Gastrocnemius medialis (tissue), 4 donors: ENCODE measurements around the gene SURF4.

Source experiments
- POLR2A ChIP-seq, 2 donors: fragments of 450-650 bp; IDR thresholded peaks; one replicate each; pipeline ENCODE4 v1.6.1; 2017; ENCODE audit warnings: antibody characterized with exemption in 2 of 2, mild to moderate bottlenecking in 2 of 2, moderate library complexity in 2 of 2
- TF ChIP-seq, protein P1 (sequence below), 5 experiments: fragments of 450-650 bp in 3 of 5; fragments of 200-600 bp in 2 of 5; sonication (generic) in 2 of 5; IDR thresholded peaks in 4 of 5; conservative IDR thresholded peaks in 1 of 5; 1 replicate in 4 of 5; 2 replicates in 1 of 5; pipeline ENCODE4 v1.5.1; 2016 to 2019; ENCODE audit warnings: antibody characterized with exemption in 5 of 5, mild to moderate bottlenecking in 3 of 5, moderate library complexity in 3 of 5

GRCh38 chr9:133401588-133401987, 25.7 kb upstream of the SURF4 start:
- TF ChIP-seq, protein P1, sequence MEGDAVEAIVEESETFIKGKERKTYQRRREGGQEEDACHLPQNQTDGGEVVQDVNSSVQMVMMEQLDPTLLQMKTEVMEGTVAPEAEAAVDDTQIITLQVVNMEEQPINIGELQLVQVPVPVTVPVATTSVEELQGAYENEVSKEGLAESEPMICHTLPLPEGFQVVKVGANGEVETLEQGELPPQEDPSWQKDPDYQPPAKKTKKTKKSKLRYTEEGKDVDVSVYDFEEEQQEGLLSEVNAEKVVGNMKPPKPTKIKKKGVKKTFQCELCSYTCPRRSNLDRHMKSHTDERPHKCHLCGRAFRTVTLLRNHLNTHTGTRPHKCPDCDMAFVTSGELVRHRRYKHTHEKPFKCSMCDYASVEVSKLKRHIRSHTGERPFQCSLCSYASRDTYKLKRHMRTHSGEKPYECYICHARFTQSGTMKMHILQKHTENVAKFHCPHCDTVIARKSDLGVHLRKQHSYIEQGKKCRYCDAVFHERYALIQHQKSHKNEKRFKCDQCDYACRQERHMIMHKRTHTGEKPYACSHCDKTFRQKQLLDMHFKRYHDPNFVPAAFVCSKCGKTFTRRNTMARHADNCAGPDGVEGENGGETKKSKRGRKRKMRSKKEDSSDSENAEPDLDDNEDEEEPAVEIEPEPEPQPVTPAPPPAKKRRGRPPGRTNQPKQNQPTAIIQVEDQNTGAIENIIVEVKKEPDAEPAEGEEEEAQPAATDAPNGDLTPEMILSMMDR (IDR thresholded peaks at IDR 0.05 in 4 of 5, conservative IDR thresholded peaks at IDR 0.05 in 1 of 5), result no peak
- no peak for TF ChIP-seq POLR2A (IDR thresholded peaks at IDR 0.05)
